ENCODE results near the gene RAB7A.
"Not testable (repeated sequence)": the region's sequence is repeated elsewhere in the genome, so short reads cannot be mapped to it uniquely, and the experiment has no call there.

RAB7A gene

GRCh38 chr3:128712848-128713247 lies 13.1 kb upstream of the RAB7A start:
- DNase-seq (ENCODE audit: low read depth) = no peak

GRCh38 chr3:128714887-128715491 lies 11.0 kb upstream of the RAB7A start:
- DNase-seq (ENCODE audit: low read depth) = no peak

GRCh38 chr3:128718892-128719291 lies 7.1 kb upstream of the RAB7A start:
- not testable (repeated sequence) for DNase-seq (ENCODE audit: low read depth)

GRCh38 chr3:128720891-128721290 lies 5.1 kb upstream of the RAB7A start:
- DNase-seq (ENCODE audit: low read depth) = no peak

GRCh38 chr3:128723477-128723876 lies 2.5 kb upstream of the RAB7A start:
- DNase-seq (ENCODE audit: low read depth) = no peak

GRCh38 chr3:128725547-128726022 lies 398 bp upstream of the RAB7A start:
- no peak for DNase-seq (ENCODE audit: low read depth)

GRCh38 chr3:128727059-128727458 lies 1.1 kb downstream of the RAB7A start:
- DNase-seq (ENCODE audit: low read depth) = no peak

GRCh38 chr3:128727485-128727884 lies 1.5 kb downstream of the RAB7A start:
- no peak for DNase-seq (ENCODE audit: low read depth)

GRCh38 chr3:128727996-128728395 lies 2.0 kb downstream of the RAB7A start:
- peak; percentile 67 for DNase-seq (ENCODE audit: low read depth)

GRCh38 chr3:128728521-128728920 lies 2.5 kb downstream of the RAB7A start:
- not testable (repeated sequence) for DNase-seq (ENCODE audit: low read depth)

- DNase-seq (ENCODE audit: low read depth) = no peak
Observed at GRCh38 chr3:128730471-128730870, 4.5 kb downstream of the RAB7A start.

GRCh38 chr3:128734523-128735189 lies 8.7 kb downstream of the RAB7A start:
- no peak for DNase-seq (ENCODE audit: low read depth)

- no peak for DNase-seq (ENCODE audit: low read depth)
Observed at GRCh38 chr3:128735287-128735686, 9.3 kb downstream of the RAB7A start.

GRCh38 chr3:128735884-128736283 lies 9.9 kb downstream of the RAB7A start:
- no peak for DNase-seq (ENCODE audit: low read depth)

GRCh38 chr3:128736601-128737000 lies 10.6 kb downstream of the RAB7A start:
- no peak for DNase-seq (ENCODE audit: low read depth)

GRCh38 chr3:128740621-128741020 lies 14.6 kb downstream of the RAB7A start:
- no peak for DNase-seq (ENCODE audit: low read depth)

GRCh38 chr3:128742821-128743594 lies 17.0 kb downstream of the RAB7A start:
- no peak for DNase-seq (ENCODE audit: low read depth)

GRCh38 chr3:128745742-128746141 lies 19.8 kb downstream of the RAB7A start:
- DNase-seq (ENCODE audit: low read depth) = no peak

GRCh38 chr3:128746881-128747280 lies 20.9 kb downstream of the RAB7A start:
- no peak for DNase-seq (ENCODE audit: low read depth)

GRCh38 chr3:128748557-128748956 lies 22.6 kb downstream of the RAB7A start:
- DNase-seq (ENCODE audit: low read depth) = no peak

GRCh38 chr3:128749035-128749434 lies 23.1 kb downstream of the RAB7A start:
- no peak for DNase-seq (ENCODE audit: low read depth)

GRCh38 chr3:128749561-128749960 lies 23.6 kb downstream of the RAB7A start:
- DNase-seq (ENCODE audit: low read depth) = not testable (repeated sequence)

GRCh38 chr3:128753715-128754114 lies 27.7 kb downstream of the RAB7A start:
- DNase-seq (ENCODE audit: low read depth) = no peak
